Islet precursor cell (in vitro differentiated cells): ENCODE measurements around the gene PTGR3.

Source experiments
- DNase-seq: peaks from one replicate; pipeline ENCODE4 v3.0.0-alpha.2; 2018

Gene PTGR3

GRCh38 chr18:75209129-75209950 is at the start of gene PTGR3:
Gene PTGR3, minus strand, starts transcription at chr18:75209139. Its CDS starts 81 bp downstream, at chr18:75209058.
- DNase-seq = peak; percentile 89

GRCh38 chr18:75257605-75258004 is 48.7 kb upstream of the PTGR3 start:
- no peak for DNase-seq

- no peak for DNase-seq
Observed at GRCh38 chr18:75256376-75256775, 47.4 kb upstream of the PTGR3 start.

GRCh38 chr18:75255094-75255493 is 46.2 kb upstream of the PTGR3 start:
- DNase-seq = no peak

- DNase-seq = no peak
Observed at GRCh38 chr18:75253784-75254183, 44.8 kb upstream of the PTGR3 start.

GRCh38 chr18:75253043-75253442 is 44.1 kb upstream of the PTGR3 start:
- no peak for DNase-seq

GRCh38 chr18:75252136-75252535 is 43.2 kb upstream of the PTGR3 start:
- DNase-seq = no peak

- DNase-seq = no peak
Observed at GRCh38 chr18:75251466-75251865, 42.5 kb upstream of the PTGR3 start.

- DNase-seq = no peak
Observed at GRCh38 chr18:75250471-75250821, 41.5 kb upstream of the PTGR3 start.

GRCh38 chr18:75249672-75250470 is 40.9 kb upstream of the PTGR3 start:
- DNase-seq = no peak

GRCh38 chr18:75249175-75249518 is 40.2 kb upstream of the PTGR3 start:
- DNase-seq = no peak

GRCh38 chr18:75248426-75249174 is 39.7 kb upstream of the PTGR3 start:
- no peak for DNase-seq

- no peak for DNase-seq
Observed at GRCh38 chr18:75247611-75248421, 38.9 kb upstream of the PTGR3 start.

- DNase-seq = no peak
Observed at GRCh38 chr18:75246721-75247610, 38.0 kb upstream of the PTGR3 start.

GRCh38 chr18:75244351-75245313 is 35.7 kb upstream of the PTGR3 start:
- DNase-seq = peak; percentile 64

GRCh38 chr18:75241705-75242104 is 32.8 kb upstream of the PTGR3 start:
- DNase-seq = no peak

- DNase-seq = no peak
Observed at GRCh38 chr18:75240433-75240832, 31.5 kb upstream of the PTGR3 start.

- no peak for DNase-seq
Observed at GRCh38 chr18:75238786-75239185, 29.8 kb upstream of the PTGR3 start.

- DNase-seq = no peak
Observed at GRCh38 chr18:75238100-75238499, 29.2 kb upstream of the PTGR3 start.

- no peak for DNase-seq
Observed at GRCh38 chr18:75235896-75236295, 27.0 kb upstream of the PTGR3 start.
